CD4-positive, alpha-beta T cell treated with Interleukin-15 for 4 hours (primary cell): ENCODE data around the gene PRPF40A.

Experiments
- DNase-seq: peaks from one replicate; pipeline ENCODE4 v3.0.0-alpha.2; 2020; ENCODE audit warnings: low spot score

PRPF40A gene

DNA sequence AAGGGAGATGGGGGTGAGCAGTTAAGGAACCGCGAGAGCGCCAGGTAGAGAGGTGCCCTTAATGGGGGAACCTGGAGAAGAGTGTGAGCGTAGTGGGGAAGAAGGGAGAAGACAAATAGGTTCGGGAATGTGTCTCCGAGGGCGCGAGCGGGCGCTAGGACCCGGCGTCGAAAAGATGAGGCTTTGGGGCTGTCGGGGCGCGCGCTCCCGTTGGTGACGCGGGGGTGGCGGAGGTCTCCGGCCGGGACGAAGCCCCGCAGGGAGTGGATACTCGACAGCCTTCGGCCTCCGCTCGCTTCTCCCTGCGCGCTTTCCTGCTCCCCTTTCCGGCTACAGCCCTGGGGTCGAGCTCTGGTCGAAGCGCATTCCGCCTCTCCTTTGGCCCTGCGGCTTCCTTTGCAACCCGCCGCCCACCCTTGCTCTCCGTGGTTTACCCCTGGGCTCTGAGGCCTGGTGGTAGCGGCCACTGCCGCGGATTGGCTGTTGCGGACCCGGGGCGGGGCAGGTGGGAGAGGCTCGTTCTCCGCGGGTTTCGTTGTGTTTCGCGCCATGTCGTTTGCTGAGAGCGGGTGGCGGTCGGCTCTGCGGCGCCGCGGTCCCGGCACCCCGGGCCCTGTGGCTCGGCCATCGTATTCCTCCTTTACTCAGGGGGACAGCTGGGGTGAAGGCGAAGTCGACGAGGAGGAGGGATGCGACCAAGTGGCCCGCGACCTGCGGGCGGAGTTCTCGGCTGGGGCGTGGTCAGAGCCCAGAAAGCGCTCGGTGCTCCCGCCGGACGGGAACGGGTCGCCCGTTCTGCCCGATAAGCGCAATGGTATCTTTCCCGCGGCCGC lies 1.0 kb upstream of the PRPF40A start, which contains the start of gene ARL6IP6:
ARL6IP6 (plus strand) TSS at position 545 of the 833 bp plus-strand sequence; CDS start at position 550, 5 bp downstream.
- DNase-seq, result peak; percentile 92

DNA sequence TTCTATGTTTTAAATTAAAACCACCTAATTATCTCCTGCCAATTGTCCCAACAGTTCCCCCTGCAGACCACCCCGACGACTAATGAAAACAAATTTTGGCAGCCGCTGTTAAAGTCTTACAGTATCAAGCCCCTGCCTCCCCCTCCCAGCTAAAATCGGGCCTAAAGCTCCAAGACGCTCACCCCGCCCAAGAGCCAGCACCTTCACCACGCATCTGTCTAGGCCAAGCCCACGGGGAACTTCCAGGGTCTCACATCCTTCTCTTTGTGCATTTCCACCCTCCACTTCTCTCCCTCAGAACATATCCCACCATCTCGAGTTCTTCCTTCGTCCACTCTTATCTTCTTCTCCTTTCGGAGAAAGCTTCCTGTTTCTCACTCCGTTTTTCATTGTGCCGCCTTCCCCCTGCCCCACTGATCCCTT lies 445 bp downstream of the PRPF40A start:
- peak; percentile 19 for DNase-seq

DNA sequence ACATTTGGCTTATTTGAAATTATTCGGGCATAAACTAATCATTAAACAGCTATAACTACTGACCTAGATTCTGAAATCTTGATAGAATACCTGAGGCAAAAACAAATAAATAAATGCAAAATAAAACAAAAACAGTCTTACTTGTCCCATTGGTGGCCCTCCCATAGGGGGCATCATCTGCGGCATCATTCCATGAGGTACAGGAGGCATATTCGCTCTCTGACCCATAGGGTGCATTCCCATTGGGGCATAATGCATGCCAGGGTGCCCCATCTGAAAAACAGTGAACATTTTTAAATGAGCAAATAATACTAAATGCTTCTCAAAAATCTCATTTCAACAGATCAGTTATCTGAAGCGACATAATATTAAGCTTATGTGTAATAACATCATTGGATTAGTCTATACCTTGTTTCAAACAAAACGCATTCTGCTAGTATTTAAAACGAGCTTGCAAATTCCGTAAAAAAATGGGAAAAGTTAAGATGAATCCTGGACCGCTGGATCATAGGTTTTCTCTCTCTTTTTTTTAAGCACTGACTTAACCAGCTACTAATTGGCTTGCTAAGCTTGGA lies 1.3 kb downstream of the PRPF40A start:
- DNase-seq, result peak; percentile 19

DNA sequence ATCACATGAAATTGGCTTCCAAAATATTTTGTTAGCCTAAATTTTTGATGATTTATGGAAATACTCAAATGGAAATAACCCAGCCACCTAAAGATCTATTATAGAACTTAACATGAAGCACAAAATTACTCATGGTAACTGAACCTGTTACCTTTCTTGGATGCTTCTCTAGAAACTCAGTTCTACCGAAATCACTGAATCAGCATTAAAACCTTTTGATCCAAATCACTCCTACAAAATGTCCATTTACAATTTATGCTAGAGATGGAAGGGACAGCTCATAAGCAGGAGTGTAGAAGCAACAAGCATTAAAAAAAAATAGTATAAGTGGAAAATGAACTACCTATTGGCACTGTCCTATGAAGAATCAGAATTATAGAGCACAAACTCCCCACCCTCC lies 2.1 kb downstream of the PRPF40A start:
- DNase-seq, result no peak

DNA sequence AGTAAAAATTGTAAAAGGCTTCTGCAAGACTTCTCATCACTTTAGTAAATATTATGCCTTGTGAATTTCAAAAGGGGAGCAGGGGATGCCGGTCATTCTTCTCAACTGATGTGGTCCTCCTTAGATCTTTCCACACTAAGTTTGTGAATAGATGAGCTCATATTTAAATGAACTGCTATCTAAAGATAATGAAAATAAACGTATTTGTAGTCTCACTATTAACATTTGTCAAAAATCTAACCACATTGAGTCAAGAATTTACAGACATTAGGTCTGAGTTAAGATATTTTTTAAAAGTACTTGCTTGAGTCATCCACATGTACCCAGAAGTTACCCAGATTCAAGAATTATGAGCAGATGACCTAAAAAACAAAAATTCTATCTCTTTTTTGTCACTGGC lies 6.5 kb downstream of the PRPF40A start:
- DNase-seq, result no peak

DNA sequence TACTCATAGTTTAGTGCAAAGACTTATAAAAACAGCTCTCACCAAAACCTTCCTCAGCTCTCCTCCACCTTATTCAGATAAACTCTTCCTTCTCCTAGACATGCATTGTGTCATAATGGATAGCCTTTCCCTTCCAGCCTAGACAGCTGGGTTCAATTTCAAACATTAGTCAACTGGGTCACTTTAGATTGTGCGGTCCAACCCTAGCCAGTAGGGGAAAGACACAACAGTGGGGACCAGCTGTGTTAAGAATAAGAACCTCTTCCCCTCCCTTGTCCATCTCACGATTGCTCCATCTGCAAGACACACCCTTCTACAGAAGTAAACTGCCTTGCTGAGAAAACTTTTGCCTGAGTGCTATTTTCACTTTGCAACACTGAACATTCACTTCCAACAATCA lies 8.5 kb downstream of the PRPF40A start:
- DNase-seq, result no peak

DNA sequence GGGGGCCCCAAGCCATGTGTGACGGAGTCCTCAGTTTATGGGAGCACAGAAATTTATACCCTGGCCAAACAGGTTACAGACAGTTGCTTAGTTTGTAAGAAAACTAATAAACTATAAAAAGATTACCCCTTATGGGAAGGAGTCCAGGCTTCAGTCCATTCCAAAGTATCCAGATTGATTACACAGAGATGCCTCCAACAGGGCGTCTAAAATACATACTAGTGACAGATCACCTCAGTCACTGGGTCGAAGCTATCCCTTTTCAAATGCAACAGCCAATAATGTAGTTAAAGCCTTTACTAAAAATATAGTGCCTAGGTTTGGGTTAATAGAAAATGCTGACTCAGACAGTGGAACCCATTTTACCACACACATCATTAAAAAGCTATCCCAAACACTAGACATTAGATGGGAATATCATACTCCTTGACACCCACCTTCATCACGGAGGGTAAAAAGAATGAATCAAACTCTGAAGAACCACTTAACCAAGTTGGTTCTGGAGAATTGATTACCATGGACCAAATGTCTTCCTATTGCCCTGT lies 10.7 kb downstream of the PRPF40A start:
- no peak for DNase-seq

DNA sequence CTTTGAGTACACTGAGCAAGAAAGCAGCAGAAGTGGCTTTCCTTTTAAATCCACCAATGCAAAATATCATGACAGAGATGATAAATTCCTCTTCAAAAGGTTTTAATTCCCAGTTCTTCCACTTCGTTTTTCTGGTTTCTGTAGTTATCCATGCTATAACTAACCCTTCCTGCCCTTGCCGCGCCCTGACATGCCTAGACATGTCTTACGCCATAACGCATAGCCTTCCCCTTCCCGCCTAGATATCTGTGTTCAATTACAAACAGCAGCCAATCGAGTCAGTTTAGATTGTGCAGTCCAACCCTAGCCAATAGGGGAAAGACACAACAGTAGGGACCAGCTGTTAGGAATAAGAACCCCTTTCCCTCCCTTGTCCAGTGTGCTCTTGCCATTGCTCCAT lies 16.1 kb downstream of the PRPF40A start:
- DNase-seq, result no peak

DNA sequence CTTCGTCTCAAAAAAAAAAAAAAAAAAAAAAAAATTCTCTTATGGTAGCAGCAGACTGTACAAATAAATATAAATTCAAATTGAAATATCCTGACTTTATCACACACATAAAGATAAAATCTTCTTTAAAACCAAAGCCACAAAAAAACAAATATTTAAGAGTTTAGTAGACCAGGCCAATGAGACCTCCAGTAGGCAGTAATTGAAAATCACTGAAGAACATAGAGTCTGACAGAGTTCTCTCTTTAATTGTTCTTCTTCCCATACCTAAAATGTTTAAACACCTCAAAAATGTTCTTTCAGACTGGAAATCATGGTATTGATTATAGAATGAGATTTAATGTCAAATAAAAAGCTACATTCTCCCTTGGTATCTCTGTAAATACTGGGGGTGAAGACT lies 20.8 kb downstream of the PRPF40A start:
- no peak for DNase-seq

DNA sequence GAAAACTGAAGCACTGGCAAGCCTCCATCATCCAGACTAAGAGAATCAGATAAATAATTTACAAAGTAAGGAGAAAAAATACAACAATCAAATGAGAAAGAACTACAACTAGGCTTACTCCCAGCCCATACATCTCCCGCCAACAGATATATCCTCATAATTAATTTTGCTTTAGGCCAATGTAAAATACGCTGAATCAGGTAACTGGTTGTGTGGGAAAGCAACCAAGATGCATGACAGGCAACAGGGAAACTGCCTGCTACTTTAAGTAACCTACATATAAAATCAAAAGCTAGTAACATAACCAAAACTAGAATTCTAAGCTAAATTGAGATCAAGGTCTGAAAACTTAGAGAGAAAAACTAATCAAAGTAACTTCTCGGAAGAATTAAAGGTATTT lies 21.5 kb downstream of the PRPF40A start:
- DNase-seq, result no peak

DNA sequence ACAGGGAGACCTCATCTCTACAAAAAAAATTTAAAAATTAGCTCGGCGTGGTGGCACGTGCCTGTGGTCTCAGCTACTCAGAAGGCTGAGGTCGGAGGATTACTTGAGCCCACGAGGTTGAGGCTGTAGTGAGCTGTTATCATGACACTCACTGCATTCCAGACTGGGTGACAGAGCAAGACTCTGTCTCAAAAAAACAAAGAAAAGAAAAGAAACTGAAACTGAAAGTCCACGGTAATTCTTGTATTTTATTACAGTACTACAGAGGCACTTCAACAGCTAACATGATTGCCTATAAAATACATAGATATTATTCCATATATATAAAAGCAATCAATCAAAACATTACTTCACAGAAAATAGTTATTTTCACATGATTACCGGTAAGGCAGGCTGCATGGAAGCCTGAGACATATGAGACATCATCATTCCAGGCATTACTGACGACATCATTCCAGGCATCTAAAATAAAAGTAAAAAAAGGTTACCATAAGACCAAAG lies 23.1 kb downstream of the PRPF40A start:
- peak; percentile 56 for DNase-seq

DNA sequence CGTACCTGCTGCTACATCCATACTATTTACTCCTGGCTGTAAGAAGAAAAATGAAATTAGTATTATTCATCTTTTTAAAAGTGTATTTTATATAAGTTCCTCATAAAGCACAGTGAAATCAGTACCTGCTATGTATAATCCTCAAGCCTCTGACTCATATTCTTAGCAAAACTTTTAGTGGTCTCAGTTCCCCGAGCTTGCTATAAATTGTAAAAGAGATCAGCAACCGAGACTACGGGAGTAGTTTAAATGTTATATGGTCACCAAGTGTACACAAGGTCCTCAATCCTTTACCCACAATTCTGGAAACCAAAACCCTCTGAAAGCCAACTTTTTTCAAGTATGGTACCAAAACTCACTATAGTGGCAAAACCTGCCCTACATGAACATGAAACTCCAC lies 24.2 kb downstream of the PRPF40A start:
- peak; percentile 6 for DNase-seq

DNA sequence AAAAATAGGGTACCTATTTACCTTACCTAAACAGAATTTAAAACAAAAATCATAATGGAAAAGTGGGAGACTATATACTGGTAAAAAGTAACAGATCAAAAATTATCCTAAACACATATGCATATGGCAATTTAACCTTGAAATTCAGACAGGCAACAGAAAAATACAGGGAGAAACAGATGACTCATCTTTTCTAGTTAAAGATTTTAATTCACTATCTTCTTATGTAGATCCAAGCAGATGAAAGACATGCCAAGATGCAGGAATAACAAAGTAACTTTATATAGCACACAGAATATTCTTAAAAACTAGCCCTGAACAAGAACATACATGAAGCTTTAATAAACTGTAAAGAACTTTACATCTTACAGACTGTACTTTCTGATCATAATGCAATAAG lies 30.9 kb downstream of the PRPF40A start:
- DNase-seq, result no peak

DNA sequence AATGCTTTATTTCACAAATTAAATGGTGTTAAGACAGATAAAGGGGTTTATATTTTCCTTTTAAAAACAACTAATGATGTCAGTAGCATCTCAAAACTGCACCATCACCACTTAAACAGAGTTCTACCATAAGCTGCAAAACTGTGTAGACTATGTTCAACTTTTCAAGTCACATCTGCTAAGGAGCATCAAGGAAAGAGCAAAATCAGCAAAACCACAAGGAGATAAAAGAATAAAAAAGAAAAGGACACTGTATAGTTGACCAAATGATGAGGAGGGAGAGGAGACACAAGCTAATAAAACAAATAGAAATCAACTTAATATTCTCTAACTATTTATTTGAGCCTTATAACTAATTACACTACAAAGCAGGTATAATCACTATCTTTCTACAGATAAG lies 33.9 kb downstream of the PRPF40A start:
- DNase-seq, result no peak

DNA sequence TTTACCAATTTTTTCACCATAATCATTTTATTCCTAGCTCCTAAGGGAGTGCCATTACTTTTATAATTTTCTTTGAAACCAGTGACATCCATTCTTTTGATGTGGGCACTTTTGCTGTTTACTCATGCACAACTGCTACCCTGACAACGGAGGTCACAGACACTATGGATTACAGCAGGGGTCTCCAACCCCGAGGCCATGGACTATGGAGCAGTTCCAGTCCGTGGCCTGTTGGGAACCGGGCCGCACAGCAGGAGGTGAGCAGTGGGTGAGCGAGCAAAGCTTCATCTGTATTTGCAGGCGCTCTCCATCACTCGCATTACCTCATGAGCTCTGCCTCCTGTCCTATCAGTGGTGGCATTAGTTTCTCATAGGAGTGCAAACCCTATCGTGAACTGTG lies 34.6 kb downstream of the PRPF40A start:
- no peak for DNase-seq

DNA sequence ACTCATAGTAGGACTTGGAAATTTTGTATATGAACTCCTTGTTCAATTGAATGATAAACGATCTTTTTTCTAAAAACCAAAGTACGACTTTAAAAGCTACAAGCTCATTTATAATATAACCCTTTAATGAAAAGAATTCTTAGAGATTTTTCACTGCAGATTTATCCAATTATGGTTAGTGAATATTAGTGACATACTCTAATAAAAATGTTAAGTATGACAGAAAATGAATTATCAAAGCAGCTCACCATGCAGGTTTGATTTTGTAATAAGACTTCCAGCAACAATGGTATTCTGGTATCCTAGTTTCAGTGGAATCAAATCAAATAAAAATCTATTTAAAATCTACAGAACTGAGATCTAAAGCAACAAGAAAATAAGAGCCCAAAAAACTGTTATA lies 38.5 kb downstream of the PRPF40A start:
- no peak for DNase-seq

DNA sequence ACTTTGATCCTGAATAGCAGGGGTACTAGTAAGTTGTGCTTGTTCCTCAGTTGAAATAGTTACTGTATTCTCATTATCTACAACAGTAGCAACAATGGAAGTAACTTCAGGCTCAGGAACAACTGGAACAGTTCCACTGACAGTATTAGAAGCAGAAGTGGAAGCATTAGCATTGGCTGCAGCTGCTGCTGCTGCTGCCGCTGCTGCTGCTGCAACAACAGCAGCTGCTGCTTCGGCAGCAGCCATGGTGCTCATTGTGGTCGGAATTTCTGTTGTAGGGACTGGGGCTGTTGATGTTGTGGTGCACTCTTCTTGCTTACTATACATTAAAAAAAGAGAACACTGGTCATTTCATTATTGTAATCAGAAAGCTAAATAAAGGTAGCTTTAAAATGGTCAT lies 40.8 kb downstream of the PRPF40A start:
- no peak for DNase-seq

DNA sequence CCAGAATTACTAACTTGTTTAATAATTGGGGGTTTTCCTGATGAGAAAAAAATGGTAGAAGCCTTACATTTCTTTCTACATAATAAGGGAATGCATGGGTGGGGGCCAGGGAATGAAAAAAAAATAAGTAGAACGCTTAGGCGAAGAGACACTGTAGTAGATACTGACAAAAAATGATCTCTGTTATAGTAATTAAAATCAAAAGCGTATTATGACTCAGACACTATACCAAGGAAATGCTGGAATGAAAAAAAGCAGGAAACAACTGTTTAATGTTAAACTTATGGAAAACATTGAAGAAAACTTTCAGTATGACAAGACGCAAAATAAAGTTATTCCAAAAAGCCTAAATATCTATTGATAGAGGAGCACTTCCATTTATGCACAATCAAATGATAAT lies 42.9 kb downstream of the PRPF40A start:
- no peak for DNase-seq

DNA sequence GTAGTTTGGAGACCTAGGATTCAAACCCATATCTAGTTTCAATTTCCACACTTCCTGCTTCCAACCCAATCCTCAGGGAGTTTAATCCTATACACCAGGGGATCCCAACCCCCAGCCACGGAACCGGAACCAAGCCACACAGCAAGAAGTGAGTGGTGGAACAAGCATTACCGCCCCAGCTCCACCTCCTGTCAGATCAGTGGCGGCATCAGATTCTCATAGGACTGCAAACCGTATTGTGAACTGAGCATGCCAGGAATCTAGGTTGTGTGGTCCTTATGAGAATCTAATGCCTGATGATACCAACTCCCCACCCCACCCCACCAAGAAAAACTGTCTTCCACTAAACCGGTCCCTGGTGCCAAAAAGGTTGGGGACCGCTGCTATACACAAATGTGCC lies 52.5 kb downstream of the PRPF40A start:
- DNase-seq, result no peak

DNA sequence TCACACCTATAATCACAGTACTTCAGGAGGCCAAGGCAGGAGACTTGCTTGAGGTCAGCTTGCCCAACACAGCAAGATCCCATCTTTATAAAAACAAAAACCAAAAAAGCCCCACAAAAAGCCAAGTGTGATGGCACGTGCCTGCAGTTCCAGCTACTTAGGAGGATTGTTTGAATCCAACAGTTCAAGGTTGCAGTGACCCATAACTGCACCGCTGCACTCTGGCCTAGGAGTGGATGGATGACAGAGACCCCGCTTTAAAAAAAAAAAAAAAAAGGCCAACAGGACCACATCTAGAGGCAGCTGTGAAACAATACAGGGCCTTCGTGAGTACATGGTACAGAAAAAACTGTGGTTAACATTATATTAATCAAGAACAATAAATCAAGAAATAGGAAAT lies 56.2 kb downstream of the PRPF40A start:
- no peak for DNase-seq

DNA sequence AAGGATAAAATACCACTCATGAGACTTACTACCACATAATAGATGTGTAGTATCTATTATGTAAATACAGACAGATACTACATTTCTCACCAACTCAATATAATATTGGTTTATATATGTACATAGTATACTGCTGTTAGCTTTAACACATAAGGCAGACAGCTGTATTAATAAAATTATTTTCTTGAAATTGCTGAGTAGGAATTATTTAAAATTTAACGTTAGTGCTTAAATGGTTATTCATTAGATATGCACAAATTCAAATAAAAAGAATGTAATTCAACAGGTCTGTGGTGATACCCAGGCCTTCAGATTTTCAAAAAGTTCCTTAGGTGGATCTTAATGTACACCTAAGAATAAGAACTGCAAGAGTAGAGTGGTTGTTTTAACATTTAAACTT lies 59.0 kb downstream of the PRPF40A start:
- DNase-seq, result no peak

DNA sequence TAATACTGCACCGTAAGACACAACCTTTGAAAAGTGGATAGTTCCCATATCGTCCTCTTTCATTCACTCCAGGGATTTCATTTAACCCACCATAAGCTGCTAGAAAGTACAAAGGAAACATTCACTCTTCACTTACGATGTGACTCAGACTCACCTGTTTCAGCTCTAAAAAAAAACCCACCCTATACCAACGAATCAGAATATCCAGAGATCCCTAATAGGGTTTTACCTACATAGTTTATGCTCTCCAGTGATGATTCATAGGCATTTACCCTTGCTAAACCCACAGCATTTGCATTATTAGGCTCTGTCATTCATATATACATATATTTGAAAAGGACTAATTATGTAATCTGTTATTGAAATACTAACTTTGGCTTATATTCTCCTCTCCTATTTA lies 60.2 kb downstream of the PRPF40A start:
- DNase-seq, result no peak

DNA sequence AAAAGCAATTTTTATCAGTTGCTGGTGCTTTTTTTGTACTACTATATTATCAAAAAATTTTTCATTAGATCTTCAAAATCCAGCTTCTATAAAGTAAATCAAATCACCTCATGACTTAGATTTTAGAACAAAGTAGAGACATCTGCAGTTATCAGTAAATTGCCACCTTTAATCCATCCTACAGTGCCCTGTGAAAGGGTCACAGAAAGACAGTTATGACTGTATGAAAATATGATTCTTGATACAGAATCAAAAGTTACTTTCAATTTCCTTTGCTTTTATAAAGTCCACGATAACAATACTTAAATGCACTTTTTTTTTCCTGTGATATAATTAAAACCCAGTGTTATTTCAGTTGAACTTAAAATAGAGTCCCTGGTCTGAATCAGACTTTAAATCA lies 61.4 kb downstream of the PRPF40A start:
- DNase-seq, result no peak
